Liver (tissue), 9 donors: ENCODE data around the gene BFSP1. TPM values are rescaled to one million over a fixed set of nuclear protein-coding genes. Genes with fewer than 3 reads are reported as not detected.

Experiments used
- DNase-seq: peaks from one replicate; pipeline ENCODE4 v3.0.0-alpha.2; 2017; ENCODE audit warnings: low spot score
- H3K27ac ChIP-seq, 2 donors: one replicate each; pipeline ENCODE4 v1.7.0; 2013; ENCODE audit warnings: inconsistent platforms in 2 of 2, low read length in 2 of 2, control low read depth in 1 of 2, low read depth in 1 of 2, mild to moderate bottlenecking in 1 of 2
- H3K27me3 ChIP-seq, 4 donors: one replicate each; pipeline versions ENCODE4 v1.6.1 to v1.7.0; 2013; ENCODE audit warnings: low read length in 3 of 4, inconsistent platforms in 1 of 4, mild to moderate bottlenecking in 1 of 4, moderate library complexity in 1 of 4; ENCODE audit not compliant: control insufficient read depth in 4 of 4, insufficient read depth in 4 of 4
- H3K36me3 ChIP-seq, 4 donors: one replicate each; pipeline versions ENCODE4 v1.6.1 to v1.7.0; 2013; ENCODE audit warnings: low read length in 3 of 4, mild to moderate bottlenecking in 3 of 4, low read depth in 1 of 4, moderate library complexity in 1 of 4; ENCODE audit not compliant: control insufficient read depth in 4 of 4, insufficient read depth in 3 of 4
- H3K4me1 ChIP-seq, 4 donors: one replicate each; pipeline versions ENCODE4 v1.6.1 to v1.7.0; 2013; ENCODE audit warnings: low read length in 3 of 4, mild to moderate bottlenecking in 3 of 4, moderate library complexity in 1 of 4; ENCODE audit not compliant: control insufficient read depth in 4 of 4, insufficient read depth in 4 of 4
- H3K4me3 ChIP-seq, 3 donors: one replicate each; pipeline versions ENCODE4 v1.6.1 to v1.7.0; 2013; ENCODE audit warnings: low read length in 3 of 3, control low read depth in 1 of 3, low read depth in 1 of 3, mild to moderate bottlenecking in 1 of 3
- H3K9ac ChIP-seq, 2 donors: one replicate each; pipeline ENCODE4 v1.7.0; 2013; ENCODE audit warnings: low read length in 2 of 2, mild to moderate bottlenecking in 2 of 2, moderate library complexity in 2 of 2, control low read depth in 1 of 2, low read depth in 1 of 2
- H3K9me3 ChIP-seq, 4 donors: one replicate each; pipeline versions ENCODE4 v1.6.1 to v1.7.0; 2013; ENCODE audit warnings: low read length in 3 of 4; ENCODE audit not compliant: control insufficient read depth in 4 of 4
- FOXA1 ChIP-seq: IDR thresholded peaks from 2 replicates; pipeline ENCODE4 v1.6.1; 2016; ENCODE audit warnings: antibody characterized with exemption
- FOXA2 ChIP-seq: IDR thresholded peaks from 2 replicates; pipeline ENCODE4 v1.6.1; 2016; ENCODE audit warnings: antibody characterized with exemption
- GABPA ChIP-seq, 2 donors: IDR thresholded peaks in 1 of 2; conservative IDR thresholded peaks in 1 of 2; 2 replicates each; pipeline ENCODE4 v1.6.1; 2016; ENCODE audit warnings: antibody characterized with exemption in 2 of 2, mild to moderate bottlenecking in 1 of 2, moderate library complexity in 1 of 2
- HNF4A ChIP-seq, 2 donors: conservative IDR thresholded peaks; 2 replicates each; pipeline ENCODE4 v1.6.1; 2016; ENCODE audit warnings: antibody characterized with exemption in 2 of 2, mild to moderate bottlenecking in 2 of 2
- HNF4G ChIP-seq: IDR thresholded peaks from 2 replicates; pipeline ENCODE4 v1.6.1; 2016; ENCODE audit warnings: antibody characterized with exemption
- JUND ChIP-seq, 2 donors: IDR thresholded peaks; 2 replicates each; pipeline ENCODE4 v1.6.1; 2016; ENCODE audit warnings: antibody characterized with exemption in 2 of 2
- RXRA ChIP-seq, 2 donors: IDR thresholded peaks; 2 replicates each; pipeline ENCODE4 v1.6.1; 2017 to 2018; ENCODE audit warnings: antibody characterized with exemption in 2 of 2, mild to moderate bottlenecking in 1 of 2
- SP1 ChIP-seq: IDR thresholded peaks from 2 replicates; pipeline ENCODE4 v1.6.1; 2018; ENCODE audit warnings: antibody characterized with exemption, mild to moderate bottlenecking
- TAF1 ChIP-seq: conservative IDR thresholded peaks from 2 replicates; pipeline ENCODE4 v1.6.1; 2016; ENCODE audit warnings: antibody characterized with exemption, mild to moderate bottlenecking
- YY1 ChIP-seq: IDR thresholded peaks from 2 replicates; pipeline ENCODE4 v1.6.1; 2016; ENCODE audit warnings: antibody characterized with exemption, mild to moderate bottlenecking
- WGBS: extraction: QIAGEN DNeasy Blood & Tissue Kit; methylation state at CpG from one replicate; pipeline ENCODE4 v1.1.7; 2013; 5-methylcytosine and 5-hydroxymethylcytosine counted together
- polyA plus RNA-seq, 2 donors: library from polyadenylated mRNA; stranded (reverse) in 1 of 2; unstranded in 1 of 2; fragments of 200-250 nt in 1 of 2; fragments of >200 nt in 1 of 2; fragmentation: Nextera tagmentation in 1 of 2; extraction: Ambion mirVana in 1 of 2; gene quantifications; one replicate each; pipeline versions ENCODE4 v1.2.1 to v1.2.3, GENCODE V29; 2013 to 2015
- total RNA-seq, 2 donors: library from RNA; depleted of rRNA; stranded (reverse); fragments of >200 nt; gene quantifications; one replicate each; pipeline ENCODE4 v1.2.3, GENCODE V29; 2014
- TF ChIP-seq, protein P1 (sequence below): fragments of 150-350 bp; IDR thresholded peaks from 2 replicates; pipeline ENCODE4 v1.5.1; 2017; ENCODE audit warnings: improper control_type of control experiment, low read depth, low read length; ENCODE audit not compliant: missing input control
- TF ChIP-seq, protein P2 (sequence below): IDR thresholded peaks from 2 replicates; pipeline ENCODE4 v1.6.1; 2016; ENCODE audit warnings: antibody characterized with exemption
- TF ChIP-seq, protein P3 (sequence below): IDR thresholded peaks from 2 replicates; pipeline ENCODE4 v1.6.1; 2016; ENCODE audit warnings: antibody characterized with exemption, mild to moderate bottlenecking
- TF ChIP-seq, protein P4 (sequence below): IDR thresholded peaks from 2 replicates; pipeline ENCODE4 v1.6.1; 2016; ENCODE audit warnings: antibody characterized with exemption
- TF ChIP-seq, protein P5 (sequence below): IDR thresholded peaks from 2 replicates; pipeline ENCODE4 v1.6.1; 2016; ENCODE audit warnings: antibody characterized with exemption
- donor health status: healthy.
- donor health status: healthy.
- donor health status: healthy.
- donor health status: healthy.
- donor health status: healthy.

Gene BFSP1
- total and polyA plus RNA-seq, 4 donors = 0.14 to 0.28 (median 0.21) TPM

DNA sequence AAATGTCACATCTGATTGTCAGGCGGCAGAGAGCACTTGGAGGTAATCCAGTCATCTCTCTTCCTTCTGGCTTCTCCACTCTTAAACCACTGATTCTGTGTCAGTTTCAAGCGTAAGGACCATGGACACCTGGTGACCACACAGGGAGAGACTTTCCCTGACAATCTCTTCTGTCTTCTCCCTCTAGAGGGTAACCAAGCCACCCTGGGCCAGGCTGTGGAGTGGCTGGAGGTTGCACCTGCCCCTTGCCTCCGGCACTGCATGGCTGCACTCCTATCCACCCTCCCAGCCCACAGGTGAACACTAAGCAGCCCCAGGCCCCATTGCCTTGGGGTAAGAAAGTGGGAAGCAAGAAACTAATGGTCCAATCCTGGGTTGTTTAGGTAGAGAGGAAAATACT lies 78.7 kb downstream of the BFSP1 start:
- 64% methylated on average over 3 of the region's 3 CpGs for WGBS

DNA sequence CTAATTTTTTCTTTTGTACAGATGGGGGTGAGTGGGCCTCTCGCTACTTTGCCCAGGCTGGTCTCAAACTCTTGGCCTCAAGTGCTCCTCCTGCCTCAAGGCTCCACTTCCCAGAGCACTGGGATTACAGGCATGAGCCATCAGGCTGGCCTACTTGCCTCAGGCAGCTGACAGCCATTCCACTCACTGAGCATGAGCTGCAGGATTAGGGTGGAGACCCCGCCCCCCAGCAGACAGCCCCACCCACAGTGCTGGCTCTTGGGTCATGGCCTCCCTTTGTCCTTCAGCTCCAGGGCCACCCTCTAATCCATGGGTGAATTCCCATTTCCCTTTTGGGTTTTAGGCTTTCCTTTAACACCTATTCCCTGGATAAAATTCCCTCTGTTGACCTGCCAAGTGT lies 82.1 kb downstream of the BFSP1 start:
- no peak for DNase-seq
- TF ChIP-seq JUND (IDR thresholded peaks at IDR 0.05) = no peak
- TF ChIP-seq RXRA (IDR thresholded peaks at IDR 0.05) = no peak
- TF ChIP-seq HNF4A (conservative IDR thresholded peaks at IDR 0.05) = no peak
- no peak for TF ChIP-seq GABPA (IDR thresholded peaks at IDR 0.05 in 1 of 2, conservative IDR thresholded peaks at IDR 0.05 in 1 of 2)
- TF ChIP-seq TAF1 = no peak
- no peak for TF ChIP-seq FOXA1
- no peak for TF ChIP-seq FOXA2
- H3K27ac ChIP-seq = no peak overlapping the region
- H3K4me3 ChIP-seq = no peak overlapping the region
- peaks cover 0 to 16% (median 4%) of the 10 kb centered on the region in 4 donors for H3K27me3 ChIP-seq
- no peaks in the 10 kb centered on the region for H3K4me1 ChIP-seq
- H3K9me3 ChIP-seq = no peaks in the 10 kb centered on the region
- H3K9ac ChIP-seq = no peak overlapping the region
- WGBS = 74% methylated on average over 2 of the region's 2 CpGs
- H3K36me3 ChIP-seq = no peaks in the 10 kb centered on the region

More for the DNA sequence above, 78.7 kb downstream of the BFSP1 start:
- Histone ChIP-seq H3K9me3 (no peaks in the 10 kb centered on the region), H3K4me1 (no peaks in the 10 kb centered on the region), H3K27ac (no peak overlapping the region), H3K4me3 (no peak overlapping the region), H3K36me3 (no peaks in the 10 kb centered on the region), H3K27me3 (peaks cover 0 to 11% (median 5%) of the 10 kb centered on the region in 4 donors), H3K9ac (no peak overlapping the region)
- no peak for TF ChIP-seq JUND (IDR thresholded peaks at IDR 0.05)
- TF ChIP-seq, protein P1, sequence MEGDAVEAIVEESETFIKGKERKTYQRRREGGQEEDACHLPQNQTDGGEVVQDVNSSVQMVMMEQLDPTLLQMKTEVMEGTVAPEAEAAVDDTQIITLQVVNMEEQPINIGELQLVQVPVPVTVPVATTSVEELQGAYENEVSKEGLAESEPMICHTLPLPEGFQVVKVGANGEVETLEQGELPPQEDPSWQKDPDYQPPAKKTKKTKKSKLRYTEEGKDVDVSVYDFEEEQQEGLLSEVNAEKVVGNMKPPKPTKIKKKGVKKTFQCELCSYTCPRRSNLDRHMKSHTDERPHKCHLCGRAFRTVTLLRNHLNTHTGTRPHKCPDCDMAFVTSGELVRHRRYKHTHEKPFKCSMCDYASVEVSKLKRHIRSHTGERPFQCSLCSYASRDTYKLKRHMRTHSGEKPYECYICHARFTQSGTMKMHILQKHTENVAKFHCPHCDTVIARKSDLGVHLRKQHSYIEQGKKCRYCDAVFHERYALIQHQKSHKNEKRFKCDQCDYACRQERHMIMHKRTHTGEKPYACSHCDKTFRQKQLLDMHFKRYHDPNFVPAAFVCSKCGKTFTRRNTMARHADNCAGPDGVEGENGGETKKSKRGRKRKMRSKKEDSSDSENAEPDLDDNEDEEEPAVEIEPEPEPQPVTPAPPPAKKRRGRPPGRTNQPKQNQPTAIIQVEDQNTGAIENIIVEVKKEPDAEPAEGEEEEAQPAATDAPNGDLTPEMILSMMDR = no peak
- TF ChIP-seq FOXA1 = no peak
- no peak for TF ChIP-seq HNF4A (conservative IDR thresholded peaks at IDR 0.05)
- TF ChIP-seq, protein P2, sequence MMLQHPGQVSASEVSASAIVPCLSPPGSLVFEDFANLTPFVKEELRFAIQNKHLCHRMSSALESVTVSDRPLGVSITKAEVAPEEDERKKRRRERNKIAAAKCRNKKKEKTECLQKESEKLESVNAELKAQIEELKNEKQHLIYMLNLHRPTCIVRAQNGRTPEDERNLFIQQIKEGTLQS = no peak
- no peak for TF ChIP-seq HNF4G
- TF ChIP-seq, protein P3, sequence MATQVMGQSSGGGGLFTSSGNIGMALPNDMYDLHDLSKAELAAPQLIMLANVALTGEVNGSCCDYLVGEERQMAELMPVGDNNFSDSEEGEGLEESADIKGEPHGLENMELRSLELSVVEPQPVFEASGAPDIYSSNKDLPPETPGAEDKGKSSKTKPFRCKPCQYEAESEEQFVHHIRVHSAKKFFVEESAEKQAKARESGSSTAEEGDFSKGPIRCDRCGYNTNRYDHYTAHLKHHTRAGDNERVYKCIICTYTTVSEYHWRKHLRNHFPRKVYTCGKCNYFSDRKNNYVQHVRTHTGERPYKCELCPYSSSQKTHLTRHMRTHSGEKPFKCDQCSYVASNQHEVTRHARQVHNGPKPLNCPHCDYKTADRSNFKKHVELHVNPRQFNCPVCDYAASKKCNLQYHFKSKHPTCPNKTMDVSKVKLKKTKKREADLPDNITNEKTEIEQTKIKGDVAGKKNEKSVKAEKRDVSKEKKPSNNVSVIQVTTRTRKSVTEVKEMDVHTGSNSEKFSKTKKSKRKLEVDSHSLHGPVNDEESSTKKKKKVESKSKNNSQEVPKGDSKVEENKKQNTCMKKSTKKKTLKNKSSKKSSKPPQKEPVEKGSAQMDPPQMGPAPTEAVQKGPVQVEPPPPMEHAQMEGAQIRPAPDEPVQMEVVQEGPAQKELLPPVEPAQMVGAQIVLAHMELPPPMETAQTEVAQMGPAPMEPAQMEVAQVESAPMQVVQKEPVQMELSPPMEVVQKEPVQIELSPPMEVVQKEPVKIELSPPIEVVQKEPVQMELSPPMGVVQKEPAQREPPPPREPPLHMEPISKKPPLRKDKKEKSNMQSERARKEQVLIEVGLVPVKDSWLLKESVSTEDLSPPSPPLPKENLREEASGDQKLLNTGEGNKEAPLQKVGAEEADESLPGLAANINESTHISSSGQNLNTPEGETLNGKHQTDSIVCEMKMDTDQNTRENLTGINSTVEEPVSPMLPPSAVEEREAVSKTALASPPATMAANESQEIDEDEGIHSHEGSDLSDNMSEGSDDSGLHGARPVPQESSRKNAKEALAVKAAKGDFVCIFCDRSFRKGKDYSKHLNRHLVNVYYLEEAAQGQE = no peak
- no peak for DNase-seq

DNA sequence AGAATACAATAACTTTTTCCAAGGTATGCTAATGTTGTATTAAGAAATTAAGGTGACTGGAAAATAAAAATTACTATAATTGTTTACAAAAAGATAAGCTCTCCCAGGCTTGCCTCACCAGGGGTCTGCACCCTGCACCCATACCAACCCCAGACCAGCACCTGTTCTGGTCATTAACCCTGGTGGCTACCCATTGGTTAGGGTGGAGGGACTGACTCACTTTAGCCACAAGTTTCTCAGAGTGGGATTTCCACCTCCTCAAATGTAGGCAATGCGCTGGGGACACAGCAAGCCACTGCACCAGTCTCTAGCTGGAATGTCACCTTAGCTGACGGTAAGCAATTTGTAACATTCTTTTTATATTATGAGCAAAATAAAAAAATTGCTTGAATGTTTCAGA lies 83.1 kb downstream of the BFSP1 start:
- H3K4me1 ChIP-seq = no peaks in the 10 kb centered on the region
- peaks cover 0 to 16% (median 2%) of the 10 kb centered on the region in 4 donors for H3K27me3 ChIP-seq
- 94% methylated on average over 2 of the region's 2 CpGs for WGBS
- H3K9ac ChIP-seq = no peak overlapping the region
- no peaks in the 10 kb centered on the region for H3K36me3 ChIP-seq
- H3K9me3 ChIP-seq = no peaks in the 10 kb centered on the region
- no peak overlapping the region for H3K4me3 ChIP-seq
- no peak overlapping the region for H3K27ac ChIP-seq
- DNase-seq = no peak
- TF ChIP-seq YY1 = no peak
- TF ChIP-seq SP1 = no peak
- no peak for TF ChIP-seq FOXA1
- TF ChIP-seq, protein P2 = no peak
- no peak for TF ChIP-seq GABPA (IDR thresholded peaks at IDR 0.05 in 1 of 2, conservative IDR thresholded peaks at IDR 0.05 in 1 of 2)
- TF ChIP-seq, protein P3 = no peak
- no peak for TF ChIP-seq HNF4G
- TF ChIP-seq, protein P4, sequence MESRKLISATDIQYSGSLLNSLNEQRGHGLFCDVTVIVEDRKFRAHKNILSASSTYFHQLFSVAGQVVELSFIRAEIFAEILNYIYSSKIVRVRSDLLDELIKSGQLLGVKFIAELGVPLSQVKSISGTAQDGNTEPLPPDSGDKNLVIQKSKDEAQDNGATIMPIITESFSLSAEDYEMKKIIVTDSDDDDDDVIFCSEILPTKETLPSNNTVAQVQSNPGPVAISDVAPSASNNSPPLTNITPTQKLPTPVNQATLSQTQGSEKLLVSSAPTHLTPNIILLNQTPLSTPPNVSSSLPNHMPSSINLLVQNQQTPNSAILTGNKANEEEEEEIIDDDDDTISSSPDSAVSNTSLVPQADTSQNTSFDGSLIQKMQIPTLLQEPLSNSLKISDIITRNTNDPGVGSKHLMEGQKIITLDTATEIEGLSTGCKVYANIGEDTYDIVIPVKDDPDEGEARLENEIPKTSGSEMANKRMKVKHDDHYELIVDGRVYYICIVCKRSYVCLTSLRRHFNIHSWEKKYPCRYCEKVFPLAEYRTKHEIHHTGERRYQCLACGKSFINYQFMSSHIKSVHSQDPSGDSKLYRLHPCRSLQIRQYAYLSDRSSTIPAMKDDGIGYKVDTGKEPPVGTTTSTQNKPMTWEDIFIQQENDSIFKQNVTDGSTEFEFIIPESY = no peak
- TF ChIP-seq FOXA2 = no peak
- TF ChIP-seq TAF1 = no peak
- TF ChIP-seq, protein P5, sequence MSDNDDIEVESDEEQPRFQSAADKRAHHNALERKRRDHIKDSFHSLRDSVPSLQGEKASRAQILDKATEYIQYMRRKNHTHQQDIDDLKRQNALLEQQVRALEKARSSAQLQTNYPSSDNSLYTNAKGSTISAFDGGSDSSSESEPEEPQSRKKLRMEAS = no peak
